AG09309 (cell line): Measurements from ENCODE around the gene ZNF580.

Source experiments
- DNase-seq: peaks from one replicate; pipeline ENCODE4 v3.0.0-alpha.2; 2010; ENCODE audit warnings: low read depth
- H3K4me3 ChIP-seq: 2 replicates; pipeline ENCODE4 v1.5.1; 2011; ENCODE audit warnings: mild to moderate bottlenecking, low read depth, low read length, moderate library complexity; ENCODE audit not compliant: control insufficient read depth
- CTCF ChIP-seq: IDR thresholded peaks from 2 replicates; pipeline ENCODE4 v1.5.1; 2011; ENCODE audit warnings: mild to moderate bottlenecking, low read depth, low read length, inconsistent platforms; ENCODE audit not compliant: insufficient read depth, control insufficient read depth; ENCODE audit errors: missing control alignments

Gene ZNF580

GRCh38 chr19:55667511-55667910, 26.7 kb downstream of the ZNF580 start:
- no peak for TF ChIP-seq CTCF
- H3K4me3 ChIP-seq: no peak overlapping the region

GRCh38 chr19:55667958-55668357, 27.2 kb downstream of the ZNF580 start:
- TF ChIP-seq CTCF: no peak
- H3K4me3 ChIP-seq: no peak overlapping the region
- no peak for DNase-seq

More at GRCh38 chr19:55667511-55667910, 26.7 kb downstream of the ZNF580 start:
- no peak for DNase-seq

GRCh38 chr19:55668603-55669348, 28.0 kb downstream of the ZNF580 start:
- no peak for DNase-seq
- no peak for TF ChIP-seq CTCF
- H3K4me3 ChIP-seq: no peak overlapping the region

- no peak for TF ChIP-seq CTCF
- DNase-seq: no peak
- no peak overlapping the region for H3K4me3 ChIP-seq
Measured at GRCh38 chr19:55669418-55670279, 28.8 kb downstream of the ZNF580 start.

GRCh38 chr19:55670280-55671053, 29.7 kb downstream of the ZNF580 start:
- no peak overlapping the region for H3K4me3 ChIP-seq
- DNase-seq: no peak
- TF ChIP-seq CTCF: no peak

- H3K4me3 ChIP-seq: no peak overlapping the region
- DNase-seq: no peak
- no peak for TF ChIP-seq CTCF
Measured at GRCh38 chr19:55671054-55671378, 30.2 kb downstream of the ZNF580 start.
